Measurements from ENCODE around the gene HCRT. TPM values are rescaled to one million over a fixed set of nuclear protein-coding genes. Genes with fewer than 3 reads are reported as not detected.
A peak's percentile ranks its signal among the peaks of the same experiment; 100 is the strongest.

HCRT gene, protein sequence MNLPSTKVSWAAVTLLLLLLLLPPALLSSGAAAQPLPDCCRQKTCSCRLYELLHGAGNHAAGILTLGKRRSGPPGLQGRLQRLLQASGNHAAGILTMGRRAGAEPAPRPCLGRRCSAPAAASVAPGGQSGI
- total RNA-seq: not detected
- not detected for polyA plus RNA-seq
- long read RNA-seq, donor 1, partial matches to known transcripts: 1 of 1 reads
- long read RNA-seq, donor 1, other reads (novel, unspliced or antisense): 0 of 1 reads
- long read RNA-seq, donor 2: 0 reads
- long read RNA-seq, donor 3: 0 reads

DNA sequence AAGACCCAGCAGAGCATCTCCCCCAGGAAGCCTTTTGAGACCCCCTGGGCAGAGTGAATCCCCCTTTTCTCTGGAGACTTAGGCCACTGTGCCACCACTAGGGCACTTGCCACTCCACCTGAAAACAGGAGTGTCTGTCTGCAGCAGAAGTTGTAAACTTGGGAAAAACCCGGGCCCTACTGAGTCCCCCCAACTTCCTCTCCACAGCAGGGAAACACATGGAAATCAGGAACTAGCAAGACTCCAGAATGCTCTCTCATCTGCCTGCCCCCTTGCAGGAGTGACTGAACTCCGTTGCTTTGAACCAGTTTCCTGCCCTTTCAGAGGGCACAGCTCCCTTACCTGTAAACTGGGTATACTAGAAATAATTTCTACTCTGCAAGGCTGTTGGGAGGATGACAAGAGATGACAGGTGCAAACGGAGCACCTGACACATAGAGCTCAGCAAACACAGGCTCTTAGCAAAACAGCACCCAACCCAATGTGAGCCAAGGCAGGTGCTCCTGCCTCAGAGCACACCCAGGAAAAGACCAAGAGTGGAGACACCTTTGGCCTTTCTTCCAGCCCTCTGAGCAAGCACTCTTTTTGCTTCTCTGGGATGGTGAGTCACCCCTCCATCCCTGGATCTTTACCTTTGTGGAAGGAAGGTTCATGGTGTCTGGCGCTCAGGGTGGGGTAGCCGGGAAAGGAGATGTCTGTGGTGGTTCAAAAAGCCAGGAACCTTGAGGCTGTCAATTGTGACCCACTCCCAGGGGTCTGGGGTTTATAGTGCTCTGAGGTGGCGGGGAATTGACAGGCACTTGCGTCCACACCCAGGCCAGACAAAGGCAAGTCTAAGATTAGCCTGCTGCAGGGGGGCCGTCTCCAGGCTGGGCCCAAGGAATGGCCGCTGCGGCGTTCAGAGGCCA lies at the start of gene HCRT:
TSS of gene HCRT (minus strand) at position 740 of the 908 bp plus-strand sequence. CDS start at position 653, 87 bp downstream.
- H3K4me1 ChIP-seq: peaks cover 0 to 57% (median 27%) of the 10 kb centered on the region in 12 donors
- 72 to 80% (median 78%) methylated on average over 7 to 11 of the region's 11 CpGs for WGBS, 4 donors
- TF ChIP-seq POLR2A (IDR thresholded peaks at IDR 0.05): no peak
- TF ChIP-seq, protein P1, sequence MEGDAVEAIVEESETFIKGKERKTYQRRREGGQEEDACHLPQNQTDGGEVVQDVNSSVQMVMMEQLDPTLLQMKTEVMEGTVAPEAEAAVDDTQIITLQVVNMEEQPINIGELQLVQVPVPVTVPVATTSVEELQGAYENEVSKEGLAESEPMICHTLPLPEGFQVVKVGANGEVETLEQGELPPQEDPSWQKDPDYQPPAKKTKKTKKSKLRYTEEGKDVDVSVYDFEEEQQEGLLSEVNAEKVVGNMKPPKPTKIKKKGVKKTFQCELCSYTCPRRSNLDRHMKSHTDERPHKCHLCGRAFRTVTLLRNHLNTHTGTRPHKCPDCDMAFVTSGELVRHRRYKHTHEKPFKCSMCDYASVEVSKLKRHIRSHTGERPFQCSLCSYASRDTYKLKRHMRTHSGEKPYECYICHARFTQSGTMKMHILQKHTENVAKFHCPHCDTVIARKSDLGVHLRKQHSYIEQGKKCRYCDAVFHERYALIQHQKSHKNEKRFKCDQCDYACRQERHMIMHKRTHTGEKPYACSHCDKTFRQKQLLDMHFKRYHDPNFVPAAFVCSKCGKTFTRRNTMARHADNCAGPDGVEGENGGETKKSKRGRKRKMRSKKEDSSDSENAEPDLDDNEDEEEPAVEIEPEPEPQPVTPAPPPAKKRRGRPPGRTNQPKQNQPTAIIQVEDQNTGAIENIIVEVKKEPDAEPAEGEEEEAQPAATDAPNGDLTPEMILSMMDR (IDR thresholded peaks at IDR 0.05): no peak
- H3K36me3 ChIP-seq: no peaks in the 10 kb centered on the region
- H3K4me3 ChIP-seq: peak within 1 kb of the TSS; percentile 27 to 72 (median 61)
- H3K27ac ChIP-seq: peak within 1 kb of the TSS in 9 of 12 donors; percentile 17 to 88 (median 75)
- no peak for DNase-seq
- no peaks in the 10 kb centered on the region for H3K9me3 ChIP-seq
- intact Hi-C loops (cut with DNase I): loop anchor here in 6 of 10 donors (5.0 to 10.0 kb wide), 6 partner anchors 63 to 347 kb away; partner anchors contain the start of genes HSPB9 (in 1 of the 6), KAT2A (in 1 of the 6) and STAT5B (in 1 of the 6)
- peaks cover 0 to 24% (median 12%) of the 10 kb centered on the region in 9 donors for H3K27me3 ChIP-seq
- ATAC-seq: no peak

DNA sequence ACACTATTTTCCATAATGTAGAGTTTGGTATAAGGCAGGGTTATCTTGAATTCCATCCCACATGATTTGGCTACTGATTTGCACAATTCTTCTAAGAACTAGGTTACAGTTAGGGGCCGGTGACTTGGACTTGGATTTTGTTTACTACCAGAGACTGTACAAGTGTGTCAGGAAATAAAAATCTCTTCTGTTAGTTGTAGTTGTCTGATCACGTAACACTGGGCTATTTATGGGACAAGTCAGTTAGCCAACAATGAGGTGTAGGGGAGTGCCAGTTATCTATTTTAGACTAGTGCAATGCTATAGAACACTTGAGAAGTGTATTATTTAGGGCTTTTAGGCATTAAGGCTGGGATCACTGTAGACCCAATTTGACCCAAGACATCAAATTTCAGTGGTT lies 48.7 kb upstream of the HCRT start:
- Histone ChIP-seq H3K9me3 (no peaks in the 10 kb centered on the region), H3K36me3 (peaks cover 0 to 9% (median 0%) of the 10 kb centered on the region in 9 donors), H3K27me3 (no peaks in the 10 kb centered on the region), H3K4me3 (no peak overlapping the region), H3K27ac (peak overlapping the region in 1 of 12 donors; percentile 25), H3K4me1 (peaks cover 0 to 19% (median 9%) of the 10 kb centered on the region in 12 donors)
- 12 to 41% (median 29%) methylated on average over 2 of the region's 2 CpGs for WGBS, 4 donors
- no peak for DNase-seq
- peak; percentile 80 to 93 (median 92) for ATAC-seq
- TF ChIP-seq POLR2A (IDR thresholded peaks at IDR 0.05): no peak
- TF ChIP-seq, protein P1 (IDR thresholded peaks at IDR 0.05): no peak
- intact Hi-C loops (cut with DNase I): loop anchor here in 1 of 10 donors (5.0 kb wide), 1 partner anchor 38 kb away; no protein-coding TSS in a partner anchor

DNA sequence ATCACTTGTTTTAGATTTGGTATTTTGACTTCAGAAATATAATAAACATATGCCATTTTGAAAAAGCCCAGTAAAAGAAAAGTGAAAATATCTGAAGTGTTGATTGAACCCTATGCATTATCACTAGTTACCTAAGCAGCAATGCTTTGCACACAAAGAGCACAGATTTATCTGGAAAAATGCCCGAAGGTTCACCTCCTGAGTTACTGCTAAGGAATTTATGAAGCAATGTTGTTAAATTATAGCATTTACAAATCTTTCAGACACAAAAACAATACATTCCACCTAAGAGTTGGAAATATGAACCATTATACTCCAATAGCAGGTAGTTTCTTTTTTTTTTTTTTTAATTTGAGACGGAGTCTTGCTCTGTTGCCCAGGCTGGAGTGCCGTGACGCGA lies 47.9 kb upstream of the HCRT start:
- no peak for ATAC-seq
- TF ChIP-seq, protein P1 (IDR thresholded peaks at IDR 0.05): no peak
- no peak for TF ChIP-seq POLR2A (IDR thresholded peaks at IDR 0.05)
- H3K4me3 ChIP-seq: no peak overlapping the region
- DNase-seq: no peak
- 94 to 96% (median 95%) methylated on average over 5 of the region's 5 CpGs for WGBS, 4 donors
- H3K4me1 ChIP-seq: peaks cover 0 to 25% (median 12%) of the 10 kb centered on the region in 12 donors
- H3K36me3 ChIP-seq: peaks cover 0 to 9% (median 0%) of the 10 kb centered on the region in 9 donors
- intact Hi-C loops (cut with DNase I): loop anchor here in 1 of 10 donors (5.0 kb wide), 1 partner anchor 39 kb away; no protein-coding TSS in a partner anchor
- no peaks in the 10 kb centered on the region for H3K27me3 ChIP-seq
- no peaks in the 10 kb centered on the region for H3K9me3 ChIP-seq
- H3K27ac ChIP-seq: no peak overlapping the region
